Chondrocyte (in vitro differentiated cells): Measurements from ENCODE around the gene CD164L2. TPM values are rescaled to one million over a fixed set of nuclear protein-coding genes. Genes with fewer than 3 reads are reported as not detected.

Source experiments
- DNase-seq: peaks from one replicate; pipeline ENCODE4 v3.0.0; 2021; ENCODE audit warnings: mixed read lengths, low spot score
- H3K27ac Mint-ChIP-seq: one replicate; pipeline ENCODE4 v1.8.0; 2021; ENCODE audit warnings: mild to moderate bottlenecking, moderate library complexity, mixed read lengths; ENCODE audit not compliant: unreplicated experiment
- H3K27me3 Mint-ChIP-seq: 2 replicates; pipeline ENCODE4 v1.8.0; 2021; ENCODE audit warnings: low read depth, mixed read lengths
- H3K36me3 Mint-ChIP-seq: 2 replicates; pipeline ENCODE4 v1.8.0; 2021; ENCODE audit warnings: low read depth, mixed read lengths
- H3K4me1 Mint-ChIP-seq: 2 replicates; pipeline ENCODE4 v1.8.0; 2021; ENCODE audit warnings: low read depth, mild to moderate bottlenecking, mixed read lengths
- H3K4me3 Mint-ChIP-seq: one replicate; pipeline ENCODE4 v1.8.0; 2021; ENCODE audit warnings: mild to moderate bottlenecking, moderate library complexity, mixed read lengths; ENCODE audit not compliant: unreplicated experiment
- H3K9me3 Mint-ChIP-seq: 2 replicates; pipeline ENCODE4 v1.8.0; 2021; ENCODE audit warnings: low read depth, mixed read lengths
- CTCF ChIP-seq: fragments of 200-600 bp; sonication (generic); IDR thresholded peaks from 2 replicates; pipeline ENCODE4 v1.5.0; 2021; ENCODE audit warnings: antibody characterized with exemption, mild to moderate bottlenecking, moderate library complexity
- total RNA-seq: library from RNA; stranded (reverse); gene quantifications from 3 replicates; pipeline ENCODE4 v1.2.1, GENCODE V29; 2021

The CD164L2 gene
- total RNA-seq, 1 donor from 2014 or later, result not detected

GRCh38 chr1:27356619-27357280 is 26.4 kb downstream of the CD164L2 start:
- Mint-ChIP-seq H3K9me3 (no peaks in the 10 kb centered on the region), H3K4me3 (no peak overlapping the region), H3K4me1 (no peaks in the 10 kb centered on the region), H3K27ac (no peak overlapping the region), H3K36me3 (peaks cover 35% of the 10 kb centered on the region), H3K27me3 (no peaks in the 10 kb centered on the region)
- TF ChIP-seq CTCF, result no peak
- no peak for DNase-seq

DNA sequence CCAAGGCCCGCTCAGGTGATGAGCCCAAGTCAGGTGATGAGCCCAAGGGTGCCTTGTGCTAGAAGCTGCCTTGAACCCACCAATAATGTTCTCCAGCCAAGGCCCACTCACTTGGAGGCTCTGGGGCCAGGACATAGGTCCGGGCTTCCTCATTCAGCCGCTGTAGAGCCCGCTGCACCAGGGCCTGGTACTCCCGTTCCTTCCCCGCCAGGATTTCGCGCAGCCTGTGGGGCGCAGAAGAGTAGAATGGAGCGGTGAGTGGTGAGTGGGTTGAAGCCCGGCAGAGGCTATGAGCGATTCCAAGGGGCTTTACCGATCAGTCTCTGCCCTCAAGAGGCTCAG is 26.9 kb downstream of the CD164L2 start:
- Mint-ChIP-seq H3K4me1 (peaks cover 3% of the 10 kb centered on the region), H3K27me3 (no peaks in the 10 kb centered on the region), H3K27ac (no peak overlapping the region), H3K36me3 (peaks cover 34% of the 10 kb centered on the region), H3K4me3 (no peak overlapping the region), H3K9me3 (no peaks in the 10 kb centered on the region)
- no peak for TF ChIP-seq CTCF
- DNase-seq, result no peak

- Mint-ChIP-seq H3K27ac (no peak overlapping the region), H3K36me3 (peaks cover 30% of the 10 kb centered on the region), H3K27me3 (no peaks in the 10 kb centered on the region), H3K9me3 (no peaks in the 10 kb centered on the region), H3K4me3 (no peak overlapping the region), H3K4me1 (peaks cover 3% of the 10 kb centered on the region)
- DNase-seq, result no peak
- no peak for TF ChIP-seq CTCF
Observed at GRCh38 chr1:27355683-27356082, 27.4 kb downstream of the CD164L2 start.

GRCh38 chr1:27353629-27354028 is 29.5 kb downstream of the CD164L2 start:
- no peak overlapping the region for H3K4me3 Mint-ChIP-seq
- H3K27ac Mint-ChIP-seq, result no peak overlapping the region
- no peak for DNase-seq
- no peaks in the 10 kb centered on the region for H3K9me3 Mint-ChIP-seq
- H3K27me3 Mint-ChIP-seq, result no peaks in the 10 kb centered on the region
- H3K36me3 Mint-ChIP-seq, result peaks cover 14% of the 10 kb centered on the region
- H3K4me1 Mint-ChIP-seq, result peaks cover 3% of the 10 kb centered on the region
- TF ChIP-seq CTCF, result no peak

GRCh38 chr1:27353166-27353565 is 30.0 kb downstream of the CD164L2 start:
- DNase-seq, result no peak
- Mint-ChIP-seq H3K4me3 (no peak overlapping the region), H3K36me3 (peaks cover 14% of the 10 kb centered on the region), H3K9me3 (no peaks in the 10 kb centered on the region), H3K27ac (no peak overlapping the region), H3K27me3 (no peaks in the 10 kb centered on the region), H3K4me1 (peaks cover 3% of the 10 kb centered on the region)
- TF ChIP-seq CTCF, result no peak
